H1 (cell line): ENCODE results near the gene HS6ST1. TPM values are rescaled to one million over a fixed set of nuclear protein-coding genes. Genes with fewer than 3 reads are reported as not detected.

Source experiments
- CTCF ChIA-PET: fragments of 300-600 bp; sonication (Branson Sonifier 250); formaldehyde crosslinking; loops from one replicate; lab custom pipeline; 2021; ENCODE audit not compliant: partially characterized antibody; lab: Charles Lee
- POLR2A ChIA-PET: fragments of 300-600 bp; sonication (Branson Sonifier 250); formaldehyde crosslinking; loops from one replicate; lab custom pipeline; 2021; ENCODE audit warnings: inconsistent platforms; ENCODE audit not compliant: partially characterized antibody; lab: Charles Lee
- DNase-seq, 2 experiments: peaks; one replicate each; pipeline versions ENCODE4 v3.0.0 to v3.0.0-alpha.2; 2010 to 2022; ENCODE audit warnings: low spot score in 2 of 2, low read depth in 1 of 2, mixed read lengths in 1 of 2
- FAIRE-seq: peaks from 2 replicates; lab custom pipeline; 2011; peaks lifted over from hg19 to GRCh38; lab: Jason Lieb, UNC
- H2AFZ ChIP-seq: 2 replicates; pipeline ENCODE4 v1.8.1; 2012; ENCODE audit warnings: low read length, inconsistent platforms
- H2AK5ac ChIP-seq: 2 replicates; pipeline ENCODE4 v1.6.1; 2013; ENCODE audit warnings: low read depth, low read length
- H2BK120ac ChIP-seq: replicated peaks from 2 replicates; pipeline ENCODE3; 2013; ENCODE audit warnings: low read depth, low read length, inconsistent platforms
- H2BK12ac ChIP-seq: 2 replicates; pipeline ENCODE4 v1.6.1; 2013; ENCODE audit warnings: low read depth, low read length
- H2BK15ac ChIP-seq: 2 replicates; pipeline ENCODE4 v1.6.1; 2013; ENCODE audit warnings: low read length
- H2BK20ac ChIP-seq: 2 replicates; pipeline ENCODE4 v1.6.1; 2013; ENCODE audit warnings: low read length
- H2BK5ac ChIP-seq: 2 replicates; pipeline ENCODE4 v1.6.1; 2013; ENCODE audit warnings: low read depth, low read length
- H3K14ac ChIP-seq: 2 replicates; pipeline ENCODE4 v1.6.1; 2013; ENCODE audit warnings: inconsistent platforms; ENCODE audit not compliant: insufficient read length
- H3K18ac ChIP-seq: 2 replicates; pipeline ENCODE4 v1.6.1; 2013; ENCODE audit warnings: low read length; ENCODE audit errors: extremely low read depth
- H3K23ac ChIP-seq: 2 replicates; pipeline ENCODE4 v1.6.1; 2013; ENCODE audit warnings: inconsistent platforms; ENCODE audit not compliant: insufficient read length
- H3K23me2 ChIP-seq: 2 replicates; pipeline ENCODE4 v1.6.1; 2013; ENCODE audit warnings: low read depth, low read length
- H3K27ac ChIP-seq: 2 replicates; pipeline ENCODE4 v1.6.1; 2011; ENCODE audit warnings: low read depth, low read length, inconsistent platforms
- H3K27me3 ChIP-seq, 4 experiments: replicated peaks in 1 of 4; 1 replicate in 1 of 4; 2 replicates in 3 of 4; pipeline versions ENCODE4 v1.6.1 to v1.8.1; 2011 to 2013; ENCODE audit warnings: low read length in 3 of 4, mild to moderate bottlenecking in 3 of 4, inconsistent platforms in 2 of 4, mixed read lengths in 2 of 4, moderate library complexity in 1 of 4; ENCODE audit not compliant: control insufficient read depth in 3 of 4, insufficient read depth in 3 of 4; ENCODE audit errors: extremely low read depth in 1 of 4
- H3K36me3 ChIP-seq, 4 experiments: 2 replicates each; pipeline versions ENCODE4 v1.6.1 to v1.8.1; 2011 to 2013; ENCODE audit warnings: mild to moderate bottlenecking in 4 of 4, low read length in 3 of 4, moderate library complexity in 2 of 4, control low read depth in 1 of 4, inconsistent platforms in 1 of 4; ENCODE audit not compliant: insufficient read depth in 4 of 4, control insufficient read depth in 2 of 4
- H3K4ac ChIP-seq: replicated peaks from 2 replicates; pipeline ENCODE3; 2013; ENCODE audit warnings: low read length, low read depth, mixed read lengths, inconsistent platforms; ENCODE audit not compliant: insufficient read length
- H3K4me1 ChIP-seq, 4 experiments: replicated peaks in 1 of 4; 1 replicate in 1 of 4; 2 replicates in 3 of 4; pipeline versions ENCODE4 v1.6.1 to v1.8.1; 2011 to 2013; ENCODE audit warnings: low read length in 3 of 4, inconsistent platforms in 2 of 4, mixed read lengths in 1 of 4; ENCODE audit not compliant: insufficient read depth in 4 of 4, control insufficient read depth in 3 of 4
- H3K4me2 ChIP-seq, 2 experiments: 2 replicates each; pipeline versions ENCODE4 v1.6.1 to v1.8.1; 2011 to 2013; ENCODE audit warnings: low read depth in 2 of 2, low read length in 2 of 2, control low read depth in 1 of 2, inconsistent platforms in 1 of 2, mild to moderate bottlenecking in 1 of 2; ENCODE audit not compliant: insufficient read depth in 1 of 2
- H3K4me3 ChIP-seq, 4 experiments: fragments of 200-600, 300-600 bp in 1 of 4; sonication (generic), shearing (Covaris generic), sonication (Bioruptor Twin) in 1 of 4; 2 replicates each; pipeline versions ENCODE4 v1.5.1 to v1.8.1; 2011 to 2016; ENCODE audit warnings: low read length in 4 of 4, low read depth in 3 of 4, control low read depth in 2 of 4, inconsistent platforms in 2 of 4, mild to moderate bottlenecking in 2 of 4, mixed read lengths in 1 of 4, moderate library complexity in 1 of 4; ENCODE audit not compliant: insufficient read depth in 2 of 4; ENCODE audit errors: extremely low read depth in 1 of 4
- H3K56ac ChIP-seq: replicated peaks from 2 replicates; pipeline ENCODE3; 2013; ENCODE audit warnings: low read depth, mild to moderate bottlenecking, mixed read lengths, low read length, inconsistent platforms; ENCODE audit not compliant: insufficient read length
- H3K79me1 ChIP-seq: 2 replicates; pipeline ENCODE4 v1.6.1; 2013; ENCODE audit warnings: low read depth, low read length, control low read depth
- H3K79me2 ChIP-seq, 2 experiments: 2 replicates each; pipeline versions ENCODE4 v1.6.1 to v1.8.1; 2012 to 2013; ENCODE audit warnings: low read length in 2 of 2, mild to moderate bottlenecking in 2 of 2, inconsistent platforms in 1 of 2; ENCODE audit not compliant: insufficient read depth in 2 of 2, control insufficient read depth in 1 of 2
- H3K9ac ChIP-seq, 4 experiments: replicated peaks in 1 of 4; 1 replicate in 1 of 4; 2 replicates in 3 of 4; pipeline versions ENCODE4 v1.6.1 to v1.8.1; 2011 to 2013; ENCODE audit warnings: low read depth in 3 of 4, low read length in 3 of 4, control low read depth in 2 of 4, mild to moderate bottlenecking in 2 of 4, moderate library complexity in 2 of 4, inconsistent platforms in 1 of 4; ENCODE audit errors: extremely low read depth in 1 of 4
- H3K9me3 ChIP-seq, 2 experiments: 2 replicates each; pipeline versions ENCODE4 v1.6.1 to v1.8.1; 2012 to 2013; ENCODE audit warnings: mild to moderate bottlenecking in 2 of 2, moderate library complexity in 2 of 2, control low read depth in 1 of 2, inconsistent platforms in 1 of 2, low read depth in 1 of 2, low read length in 1 of 2, mixed read lengths in 1 of 2; ENCODE audit not compliant: insufficient read depth in 2 of 2
- H4K20me1 ChIP-seq, 2 experiments: replicated peaks in 1 of 2; 2 replicates each; pipeline versions ENCODE3 to v1.8.1; 2011 to 2013; ENCODE audit warnings: inconsistent platforms in 2 of 2, low read length in 2 of 2, mild to moderate bottlenecking in 1 of 2; ENCODE audit not compliant: insufficient read depth in 2 of 2, control insufficient read depth in 1 of 2
- H4K5ac ChIP-seq: 2 replicates; pipeline ENCODE4 v1.6.1; 2013; ENCODE audit warnings: low read length, low read depth, mixed read lengths, inconsistent platforms; ENCODE audit not compliant: insufficient read length
- H4K8ac ChIP-seq: 2 replicates; pipeline ENCODE4 v1.8.0; 2013; ENCODE audit warnings: mild to moderate bottlenecking, moderate library complexity, low read length, inconsistent platforms; ENCODE audit not compliant: insufficient read depth; ENCODE audit errors: extremely low read depth
- H4K91ac ChIP-seq: replicated peaks from 2 replicates; pipeline ENCODE3; 2013; ENCODE audit warnings: low read length, mixed read lengths, inconsistent platforms; ENCODE audit not compliant: insufficient read length
- ASH2L ChIP-seq: fragments of 200-600, 300-600 bp; sonication (generic); IDR thresholded peaks from one replicate; pipeline ENCODE4 v1.7.1; 2017; ENCODE audit warnings: low read length
- BACH1 ChIP-seq: IDR thresholded peaks from 2 replicates; pipeline ENCODE4 v1.6.1; 2012; ENCODE audit warnings: low read length, improper control_type of control experiment
- CTBP2 ChIP-seq: IDR thresholded peaks from 2 replicates; pipeline ENCODE4 v1.7.0; 2011; ENCODE audit warnings: borderline replicate concordance, mild to moderate bottlenecking, moderate library complexity, mixed read lengths, low read length; ENCODE audit not compliant: insufficient read depth, insufficient read length
- KDM4A ChIP-seq: IDR thresholded peaks from one replicate; pipeline ENCODE4 v1.7.1; 2012; ENCODE audit warnings: low read depth, mild to moderate bottlenecking, moderate library complexity, low read length, inconsistent platforms; ENCODE audit not compliant: severe bottlenecking
- KDM5A ChIP-seq: fragments of 200-600 bp; IDR thresholded peaks from 2 replicates; pipeline ENCODE4 v1.7.1; 2012; ENCODE audit warnings: mild to moderate bottlenecking, low read length, inconsistent platforms, mixed read lengths
- MAFK ChIP-seq: IDR thresholded peaks from 2 replicates; pipeline ENCODE4 v1.6.1; 2012; ENCODE audit warnings: low read depth, mild to moderate bottlenecking, improper control_type of control experiment, low read length
- RBBP5 ChIP-seq: IDR thresholded peaks from 2 replicates; pipeline ENCODE4 v1.7.1; 2012; ENCODE audit warnings: low read depth, mild to moderate bottlenecking, inconsistent platforms, low read length, moderate library complexity, borderline replicate concordance
- SAP30 ChIP-seq: fragments of 300-600 bp; sonication (generic); IDR thresholded peaks from 2 replicates; pipeline ENCODE4 v1.7.1; 2012; ENCODE audit warnings: low read length, moderate library complexity, mild to moderate bottlenecking, inconsistent platforms; ENCODE audit not compliant: insufficient read depth, insufficient replicate concordance
- WGBS, 2 experiments: shearing (Covaris generic) in 1 of 2; methylation state at CpG; one replicate each; pipeline versions ENCODE4 v1.1.6 to v1.1.7; 2013 to 2015; ENCODE audit warnings: low lambda C conversion rate in 2 of 2, mixed read lengths in 2 of 2, inconsistent platforms in 1 of 2, low coverage in 1 of 2, missing lambda C conversion rate in 1 of 2; ENCODE audit not compliant: insufficient replicate concordance in 2 of 2, insufficient coverage in 1 of 2, insufficient read length in 1 of 2; ENCODE audit errors: extremely low coverage in 1 of 2, missing lambda C conversion rate in 1 of 2; 5-methylcytosine and 5-hydroxymethylcytosine counted together
- polyA plus RNA-seq, 7 experiments: library from polyadenylated mRNA; depleted of rRNA in 3 of 7; stranded (reverse) in 5 of 7; unstranded in 2 of 7; fragments of >200 nt in 5 of 7; fragments of 200-250 nt in 2 of 7; gene quantifications; 1 replicate in 5 of 7; 2 replicates in 1 of 7; 4 replicates in 1 of 7; pipeline versions ENCODE4 v1.2.1 to v1.2.3, GENCODE V29; 2011 to 2013; ENCODE audit warnings: missing spikeins in 2 of 7, mixed read lengths in 2 of 7
- total RNA-seq: library from RNA; stranded (reverse); fragmentation: NEBNext Ultra II Directional; extraction: Animal tissue kit (Norgen Biotek cat#: 25700); gene quantifications from 2 replicates; pipeline ENCODE4 v1.2.1, GENCODE V29; 2021
- TF ChIP-seq, protein P1 (sequence below): IDR thresholded peaks from 2 replicates; pipeline ENCODE4 v1.6.1; 2012; ENCODE audit warnings: inconsistent platforms
- TF ChIP-seq, protein P2 (sequence below): IDR thresholded peaks from 2 replicates; pipeline ENCODE4 v1.6.1; 2011; ENCODE audit warnings: low read length, improper control_type of control experiment

HS6ST1 gene
- total and polyA plus RNA-seq, 2 of the 8 experiments (the other 6 are each of a cell fraction or from before 2014, with no cell fraction given) = 37.4 to 74.6 TPM

DNA sequence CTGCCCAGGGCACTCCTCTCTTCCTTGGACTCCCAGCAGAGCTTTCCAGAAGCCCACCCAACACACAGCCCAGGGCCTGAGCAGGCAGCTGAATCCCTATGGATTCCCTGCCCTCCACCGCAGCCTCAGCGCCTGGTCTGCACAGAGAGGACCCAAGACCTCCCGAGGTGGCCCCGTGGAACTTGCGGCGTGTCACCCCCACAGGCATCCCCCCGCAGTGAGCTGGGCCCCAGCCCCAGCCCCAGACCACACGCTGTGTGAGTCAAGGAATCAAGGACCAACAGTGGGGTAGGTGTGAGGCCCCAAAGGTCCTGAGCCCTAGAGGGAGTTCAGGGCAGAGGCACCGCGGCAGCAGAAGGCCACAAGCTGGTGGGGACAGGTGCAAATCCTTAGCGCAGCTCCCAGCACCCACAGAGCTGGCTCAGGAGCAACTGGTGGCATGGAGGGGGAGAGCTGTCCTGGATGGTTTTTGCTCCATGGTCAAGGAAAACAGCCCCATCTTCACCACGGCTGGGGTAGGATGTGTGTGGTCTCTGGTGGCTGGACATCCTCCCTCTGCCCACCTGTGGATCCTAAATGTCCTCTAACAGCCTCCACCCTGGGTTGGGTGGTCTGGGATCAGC lies 8.5 kb downstream of the HS6ST1 start:
- Histone ChIP-seq H2AFZ (no peak overlapping the region), H4K8ac (no peak overlapping the region; the same call in 1 of the 2 replicates), H3K23me2 (no peaks in the 10 kb centered on the region), H3K14ac (no peak overlapping the region), H3K79me1 (peaks cover 64% of the 10 kb centered on the region), H3K27me3 (no peaks in the 10 kb centered on the region), H3K79me2 (peaks cover 72 to 100% of the 10 kb centered on the region in 2 experiments), H3K4ac (no peak overlapping the region), H3K18ac (no peak overlapping the region), H2BK20ac (no peak overlapping the region), H4K91ac (no peak overlapping the region), H2BK12ac (no peak overlapping the region), H2BK5ac (0 out of 2 replicates have a peak overlapping the region, but pooled peaks have one; percentile 35), H2AK5ac (no peak overlapping the region), H3K27ac (no peak overlapping the region), H4K20me1 (peaks cover 71 to 89% of the 10 kb centered on the region in 2 experiments), H3K36me3 (peaks cover 0 to 14% (median 0%) of the 10 kb centered on the region in 4 experiments; a peak in 2 of 8 replicates), H2BK15ac (no peak overlapping the region), H3K4me2 (no peak overlapping the region), H4K5ac (no peak overlapping the region), H3K23ac (no peak overlapping the region), H2BK120ac (no peak overlapping the region), H3K4me1 (peaks cover 0 to 43% (median 18%) of the 10 kb centered on the region in 4 experiments; a peak in 6 of 7 replicates), H3K4me3 (no peak overlapping the region), H3K9ac (no peak overlapping the region; a peak in 1 of 7 replicates), H3K56ac (no peak overlapping the region), H3K9me3 (no peaks in the 10 kb centered on the region)
- FAIRE-seq (no peak), DNase-seq (no peak)
- WGBS, 2 experiments = 86% methylated on average over 12 of the region's 12 CpGs; no CpG with 5 or more reads in 1 of the 2 experiments
- POLR2A ChIA-PET = interaction anchor here (0.6 to 0.7 kb wide), 2 partner anchors 14 to 1878 kb away, joined by 3 read pairs; no protein-coding TSS in a partner anchor
- CTCF ChIA-PET = interaction anchor here (0.7 to 1.3 kb wide), 5 partner anchors 11 to 332 kb away, joined by 3 to 4 read pairs (median 3); no protein-coding TSS in a partner anchor
- TF ChIP-seq RBBP5 = no peak
- TF ChIP-seq MAFK = no peak
- TF ChIP-seq SAP30 = no peak
- no peak for TF ChIP-seq BACH1
- TF ChIP-seq, protein P1, sequence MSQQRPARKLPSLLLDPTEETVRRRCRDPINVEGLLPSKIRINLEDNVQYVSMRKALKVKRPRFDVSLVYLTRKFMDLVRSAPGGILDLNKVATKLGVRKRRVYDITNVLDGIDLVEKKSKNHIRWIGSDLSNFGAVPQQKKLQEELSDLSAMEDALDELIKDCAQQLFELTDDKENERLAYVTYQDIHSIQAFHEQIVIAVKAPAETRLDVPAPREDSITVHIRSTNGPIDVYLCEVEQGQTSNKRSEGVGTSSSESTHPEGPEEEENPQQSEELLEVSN = no peak
- TF ChIP-seq CTBP2 = no peak
- no peak for TF ChIP-seq KDM4A
- TF ChIP-seq, protein P2, sequence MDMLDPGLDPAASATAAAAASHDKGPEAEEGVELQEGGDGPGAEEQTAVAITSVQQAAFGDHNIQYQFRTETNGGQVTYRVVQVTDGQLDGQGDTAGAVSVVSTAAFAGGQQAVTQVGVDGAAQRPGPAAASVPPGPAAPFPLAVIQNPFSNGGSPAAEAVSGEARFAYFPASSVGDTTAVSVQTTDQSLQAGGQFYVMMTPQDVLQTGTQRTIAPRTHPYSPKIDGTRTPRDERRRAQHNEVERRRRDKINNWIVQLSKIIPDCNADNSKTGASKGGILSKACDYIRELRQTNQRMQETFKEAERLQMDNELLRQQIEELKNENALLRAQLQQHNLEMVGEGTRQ = no peak
- TF ChIP-seq ASH2L = no peak
- TF ChIP-seq KDM5A = no peak
